ACHN (cell line): ENCODE results near the gene CDYL.

Experiments used
- DNase-seq: peaks from one replicate; pipeline ENCODE4 v3.0.0-alpha.2; 2015
- in situ Hi-C: cut with HindIII; loops from 2 replicates; pipeline ENCODE4 v1.10.0; 2017; ENCODE audit warnings: low sequenced_read_pairs, low pct_ligation_motif_present, low pct_unique_long_range_greater_than_20kb

Gene CDYL

GRCh38 chr6:4799912-4800311 is 23.7 kb downstream of the CDYL start:
- no peak for DNase-seq
- in situ Hi-C loops, result no loop called here

- in situ Hi-C loops, result no loop called here
- no peak for DNase-seq
Measured at GRCh38 chr6:4800662-4801061, 24.5 kb downstream of the CDYL start.

- DNase-seq, result no peak
- in situ Hi-C loops, result no loop called here
Measured at GRCh38 chr6:4801491-4802110, 25.4 kb downstream of the CDYL start.

GRCh38 chr6:4802312-4802935 is 26.2 kb downstream of the CDYL start:
- no peak for DNase-seq
- in situ Hi-C loops, result no loop called here

GRCh38 chr6:4803343-4803744 is 27.1 kb downstream of the CDYL start:
- in situ Hi-C loops, result no loop called here
- no peak for DNase-seq

- in situ Hi-C loops, result no loop called here
- DNase-seq, result peak; percentile 16
Measured at GRCh38 chr6:4804095-4804494, 27.9 kb downstream of the CDYL start.

- in situ Hi-C loops, result no loop called here
- peak; percentile 59 for DNase-seq
Measured at GRCh38 chr6:4805553-4806336, 29.5 kb downstream of the CDYL start.

GRCh38 chr6:4806337-4806725 is 30.1 kb downstream of the CDYL start:
- in situ Hi-C loops, result no loop called here
- no peak for DNase-seq

GRCh38 chr6:4806791-4807190 is 30.6 kb downstream of the CDYL start:
- in situ Hi-C loops, result no loop called here
- DNase-seq, result no peak

GRCh38 chr6:4808396-4808795 is 32.2 kb downstream of the CDYL start:
- in situ Hi-C loops, result no loop called here

GRCh38 chr6:4809999-4810918 is 34.1 kb downstream of the CDYL start:
- in situ Hi-C loops, result no loop called here
- DNase-seq, result peak; percentile 14

More at GRCh38 chr6:4808396-4808795, 32.2 kb downstream of the CDYL start:
- no peak for DNase-seq

GRCh38 chr6:4812068-4812467 is 35.9 kb downstream of the CDYL start:
- no peak for DNase-seq
- in situ Hi-C loops, result no loop called here

- DNase-seq, result no peak
- in situ Hi-C loops, result no loop called here
Measured at GRCh38 chr6:4813055-4813454, 36.9 kb downstream of the CDYL start.

GRCh38 chr6:4814212-4814611 is 38.0 kb downstream of the CDYL start:
- no peak for DNase-seq
- in situ Hi-C loops, result no loop called here

- DNase-seq, result no peak
- in situ Hi-C loops, result no loop called here
Measured at GRCh38 chr6:4814987-4815386, 38.8 kb downstream of the CDYL start.

GRCh38 chr6:4815584-4815983 is 39.4 kb downstream of the CDYL start:
- in situ Hi-C loops, result no loop called here
- DNase-seq, result no peak

GRCh38 chr6:4816904-4817303 is 40.7 kb downstream of the CDYL start:
- in situ Hi-C loops, result no loop called here
- no peak for DNase-seq

GRCh38 chr6:4817551-4817950 is 41.3 kb downstream of the CDYL start:
- in situ Hi-C loops, result no loop called here
- DNase-seq, result no peak
